Bronchial epithelial cell (primary cell): Measurements from ENCODE around the gene ACAP2. TPM values are rescaled to one million over a fixed set of nuclear protein-coding genes. Genes with fewer than 3 reads are reported as not detected.
A peak's percentile ranks its signal among the peaks of the same experiment; 100 is the strongest.
"Not testable (repeated sequence)": the region's sequence is repeated elsewhere in the genome, so short reads cannot be mapped to it uniquely, and the experiment has no call there.

Source experiments
- DNase-seq: peaks from one replicate; pipeline ENCODE4 v3.0.0-alpha.2; 2010; ENCODE audit warnings: low read depth
- FAIRE-seq: peaks from 2 replicates; lab custom pipeline; 2011; peaks lifted over from hg19 to GRCh38; lab: Jason Lieb, UNC
- H3K27me3 ChIP-seq: 2 replicates; pipeline ENCODE4 v1.5.1; 2011; ENCODE audit warnings: low read length; ENCODE audit not compliant: control insufficient read depth, insufficient read depth
- H3K36me3 ChIP-seq: 2 replicates; pipeline ENCODE4 v1.5.1; 2011; ENCODE audit warnings: low read length; ENCODE audit not compliant: control insufficient read depth, insufficient read depth
- H3K4me3 ChIP-seq: 2 replicates; pipeline ENCODE4 v1.5.1; 2011; ENCODE audit warnings: mild to moderate bottlenecking, low read depth, low read length, control low read depth
- total RNA-seq: library from RNA; depleted of rRNA; stranded (reverse); fragments of >200 nt; gene quantifications from 2 replicates; pipeline ENCODE4 v1.2.1, GENCODE V29; 2014
- TF ChIP-seq, protein P1 (sequence below): IDR thresholded peaks from 2 replicates; pipeline ENCODE4 v1.5.1; 2011; ENCODE audit warnings: mild to moderate bottlenecking, moderate library complexity, low read length, control low read depth, inconsistent platforms; ENCODE audit not compliant: insufficient read depth, severe bottlenecking

The ACAP2 gene
- total RNA-seq, 1 donor from 2014 or later, result 51.9 TPM

DNA sequence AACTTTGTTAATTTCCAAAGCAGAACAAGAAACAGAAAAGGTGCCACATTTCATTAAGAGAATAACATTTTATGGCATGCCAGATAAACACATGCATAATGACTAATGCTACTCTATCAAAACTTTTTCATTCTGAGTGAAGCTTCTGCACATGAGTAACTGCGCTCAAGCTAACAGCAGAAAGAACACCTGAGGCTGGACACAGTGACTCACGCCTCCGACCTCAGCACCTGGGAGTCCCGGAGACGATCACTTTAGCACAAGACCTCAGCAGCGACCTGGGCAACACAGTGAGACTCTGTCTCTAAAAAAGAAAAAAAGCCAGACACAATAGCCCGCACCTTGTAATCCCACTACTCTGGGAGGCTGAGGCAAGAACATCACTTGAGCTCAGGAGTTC lies 70.6 kb downstream of the ACAP2 start:
- TF ChIP-seq, protein P1, sequence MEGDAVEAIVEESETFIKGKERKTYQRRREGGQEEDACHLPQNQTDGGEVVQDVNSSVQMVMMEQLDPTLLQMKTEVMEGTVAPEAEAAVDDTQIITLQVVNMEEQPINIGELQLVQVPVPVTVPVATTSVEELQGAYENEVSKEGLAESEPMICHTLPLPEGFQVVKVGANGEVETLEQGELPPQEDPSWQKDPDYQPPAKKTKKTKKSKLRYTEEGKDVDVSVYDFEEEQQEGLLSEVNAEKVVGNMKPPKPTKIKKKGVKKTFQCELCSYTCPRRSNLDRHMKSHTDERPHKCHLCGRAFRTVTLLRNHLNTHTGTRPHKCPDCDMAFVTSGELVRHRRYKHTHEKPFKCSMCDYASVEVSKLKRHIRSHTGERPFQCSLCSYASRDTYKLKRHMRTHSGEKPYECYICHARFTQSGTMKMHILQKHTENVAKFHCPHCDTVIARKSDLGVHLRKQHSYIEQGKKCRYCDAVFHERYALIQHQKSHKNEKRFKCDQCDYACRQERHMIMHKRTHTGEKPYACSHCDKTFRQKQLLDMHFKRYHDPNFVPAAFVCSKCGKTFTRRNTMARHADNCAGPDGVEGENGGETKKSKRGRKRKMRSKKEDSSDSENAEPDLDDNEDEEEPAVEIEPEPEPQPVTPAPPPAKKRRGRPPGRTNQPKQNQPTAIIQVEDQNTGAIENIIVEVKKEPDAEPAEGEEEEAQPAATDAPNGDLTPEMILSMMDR, result no peak
- H3K4me3 ChIP-seq, result no peak overlapping the region
- H3K27me3 ChIP-seq, result no peaks in the 10 kb centered on the region
- FAIRE-seq (no peak), DNase-seq (peak; percentile 62)
- H3K36me3 ChIP-seq, result peaks cover 1% of the 10 kb centered on the region

DNA sequence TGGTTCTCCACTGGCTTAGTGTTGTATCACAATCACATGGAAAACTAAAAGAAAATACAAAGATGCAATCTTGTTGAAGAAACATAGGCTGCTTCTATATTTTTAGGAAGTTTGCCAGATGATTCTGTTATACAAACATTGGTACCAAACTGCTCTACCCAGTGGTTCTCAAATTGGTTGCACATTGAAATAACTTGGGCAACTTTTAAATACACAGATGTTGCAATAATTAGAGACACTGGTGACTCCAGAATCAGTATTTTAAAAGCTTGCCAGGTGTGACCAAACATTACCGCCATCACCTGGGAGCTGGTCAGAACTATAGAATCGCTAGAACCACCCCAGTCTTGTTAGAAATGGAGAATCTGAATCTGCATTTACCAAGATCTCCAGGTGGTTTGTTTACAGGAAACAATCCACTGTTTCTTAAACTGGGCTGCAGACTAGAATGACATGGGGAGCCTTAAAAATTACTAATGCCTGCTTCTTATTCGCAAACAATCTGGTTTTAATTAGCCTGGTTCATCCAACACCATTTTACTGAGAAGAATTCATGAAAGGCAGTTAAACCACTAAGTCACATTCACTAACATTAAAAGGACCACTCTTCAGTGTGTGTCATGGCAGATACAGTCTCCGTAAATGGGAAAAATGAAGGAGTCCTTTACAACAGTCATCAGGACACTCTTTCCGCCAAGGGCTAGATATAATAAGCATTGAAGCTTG lies 76.5 kb downstream of the ACAP2 start:
- TF ChIP-seq, protein P1, result no peak
- Histone ChIP-seq H3K36me3 (peaks cover 1% of the 10 kb centered on the region), H3K4me3 (no peak overlapping the region), H3K27me3 (no peaks in the 10 kb centered on the region)
- FAIRE-seq (peak; percentile 23), DNase-seq (no peak)

DNA sequence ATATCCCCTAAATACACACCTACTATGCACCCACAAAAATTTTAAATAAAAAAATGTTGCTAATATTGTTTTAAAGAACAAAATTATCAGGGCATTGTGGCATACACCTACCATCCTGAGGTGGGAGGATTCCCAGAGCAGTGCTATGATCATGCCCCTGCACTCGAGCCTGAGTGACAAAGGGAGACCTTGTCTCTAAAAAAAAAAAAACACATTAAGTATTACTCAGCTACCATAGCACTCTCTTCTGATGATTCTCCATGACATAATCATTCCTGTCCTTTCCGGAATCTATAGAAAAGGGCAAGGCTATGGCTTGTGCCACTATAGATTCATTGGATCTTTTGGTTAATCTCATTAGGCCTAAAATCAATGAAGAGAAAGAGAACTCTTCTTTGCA lies 77.4 kb downstream of the ACAP2 start:
- TF ChIP-seq, protein P1, result no peak
- Histone ChIP-seq H3K36me3 (peaks cover 1% of the 10 kb centered on the region), H3K4me3 (no peak overlapping the region), H3K27me3 (no peaks in the 10 kb centered on the region)
- DNase-seq (no peak), FAIRE-seq (no peak)

DNA sequence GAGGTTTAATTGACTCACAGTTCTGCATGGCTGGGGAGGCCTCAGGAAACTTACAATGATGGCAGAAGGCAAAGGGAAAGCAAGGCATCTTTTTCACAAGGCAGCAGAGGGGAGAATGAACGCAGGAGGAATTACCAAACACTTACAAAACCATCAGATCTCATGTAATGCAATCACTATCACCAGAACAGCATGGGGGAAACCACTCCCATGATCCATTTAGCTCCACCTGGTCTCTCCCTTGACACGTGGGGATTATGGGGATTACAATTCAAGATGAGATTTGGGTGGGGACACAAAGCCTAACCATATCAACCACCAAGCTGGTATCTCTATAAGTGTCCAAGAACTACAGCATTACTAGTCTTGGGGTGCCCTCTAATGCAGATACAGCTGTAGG lies 85.0 kb downstream of the ACAP2 start:
- not testable (repeated sequence) for H3K36me3 ChIP-seq, DNase-seq, H3K27me3 ChIP-seq, FAIRE-seq, H3K4me3 ChIP-seq

DNA sequence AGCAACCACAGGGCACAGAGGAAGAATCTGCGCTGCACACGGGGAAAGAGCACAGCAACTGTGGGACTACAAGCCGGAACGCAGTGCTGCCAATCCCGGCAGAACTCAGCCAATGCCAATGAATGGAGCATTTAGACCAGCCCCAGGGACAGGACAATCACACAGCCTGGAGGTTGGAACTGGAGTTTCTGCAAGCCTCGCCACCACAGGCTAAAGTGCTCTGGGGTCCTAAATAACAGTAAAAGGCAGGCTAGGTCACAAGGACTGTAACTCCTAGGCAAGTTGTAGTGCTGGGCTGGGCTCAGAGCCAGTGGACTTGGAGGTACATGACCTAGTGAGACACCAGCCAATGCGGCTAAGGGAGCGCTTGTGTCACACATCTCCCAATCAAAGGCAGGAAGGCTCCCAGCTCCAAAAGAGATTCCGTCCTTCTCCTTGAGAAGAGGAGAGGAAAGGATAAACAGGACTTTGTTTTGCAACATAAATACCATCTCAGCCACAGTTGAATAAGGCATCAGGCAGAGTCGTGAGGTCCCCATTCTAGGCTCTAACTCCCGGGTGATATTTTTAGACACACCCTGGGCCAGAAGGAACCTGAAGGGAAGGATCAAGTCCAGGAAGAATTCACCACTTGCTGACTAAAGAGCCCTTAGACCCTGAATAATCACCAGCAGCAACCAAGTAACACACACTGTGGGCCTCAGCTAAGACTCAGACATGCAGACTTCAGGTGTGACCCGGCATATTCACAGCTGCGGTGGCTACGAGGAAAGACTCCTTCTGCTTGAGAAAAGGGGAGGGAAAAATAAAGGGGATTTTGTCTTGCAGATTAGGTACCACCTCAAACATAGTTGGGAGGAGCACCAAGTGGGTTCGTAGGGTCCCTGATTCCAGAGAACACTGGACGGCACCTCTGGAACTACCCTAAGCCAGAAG lies 86.4 kb downstream of the ACAP2 start:
- DNase-seq (no peak), FAIRE-seq (no peak)
- Histone ChIP-seq H3K4me3 (no peak overlapping the region), H3K27me3 (no peaks in the 10 kb centered on the region), H3K36me3 (no peaks in the 10 kb centered on the region)
- TF ChIP-seq, protein P1, result no peak

- FAIRE-seq, H3K4me3 ChIP-seq, H3K27me3 ChIP-seq: not testable (repeated sequence)
These were observed 88.8 kb downstream of the ACAP2 start for GRCh38 chr3:195354009-195354408.

More at GRCh38 chr3:195354009-195354408, 88.8 kb downstream of the ACAP2 start:
- not testable (repeated sequence) for DNase-seq, H3K36me3 ChIP-seq
